ENCODE results near the gene RND3. TPM values are rescaled to one million over a fixed set of nuclear protein-coding genes. Genes with fewer than 3 reads are reported as not detected.

RND3 gene
- total and polyA plus RNA-seq, 7 donors, result 8.8 to 55.3 (median 11.7) TPM

DNA sequence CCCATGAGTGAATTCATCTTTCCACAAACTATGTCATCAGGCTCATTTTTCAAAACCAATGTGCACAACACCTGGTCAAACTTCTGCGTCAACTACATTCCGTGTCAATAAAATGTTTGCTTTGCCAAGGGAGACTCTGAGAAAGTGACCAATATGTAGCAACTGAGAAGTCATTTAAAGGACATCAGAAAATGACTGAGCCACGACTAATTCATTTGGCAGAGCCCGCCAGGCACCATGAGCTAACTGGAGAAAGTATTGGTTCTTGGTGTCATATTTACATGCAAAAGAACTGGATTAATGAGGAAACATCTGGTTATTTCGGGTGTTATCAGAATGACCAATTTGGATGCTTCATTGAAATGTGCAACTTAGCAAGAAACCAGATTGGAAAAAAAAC is 7.2 kb downstream of the RND3 start:
- WGBS, 3 donors, result 33 to 64% (median 43%) methylated on average over 5 of the region's 5 CpGs
- H3K9me3 ChIP-seq, result no peaks in the 10 kb centered on the region
- no peak overlapping the region for H3K4me3 ChIP-seq
- peaks cover 65% of the 10 kb centered on the region for H3K4me1 ChIP-seq
- H3K27me3 ChIP-seq (ENCODE audit: insufficient read depth in 3 of 3, low read length in 2 of 3), result no peaks in the 10 kb centered on the region
- DNase-seq, result no peak
- no peak overlapping the region for H3K27ac ChIP-seq
- intact Hi-C loops (cut with DNase I), result loop anchor here in 1 of 2 donors (10.0 kb wide), 1 partner anchor 195 kb away; no protein-coding TSS in a partner anchor
- TF ChIP-seq, protein P1, sequence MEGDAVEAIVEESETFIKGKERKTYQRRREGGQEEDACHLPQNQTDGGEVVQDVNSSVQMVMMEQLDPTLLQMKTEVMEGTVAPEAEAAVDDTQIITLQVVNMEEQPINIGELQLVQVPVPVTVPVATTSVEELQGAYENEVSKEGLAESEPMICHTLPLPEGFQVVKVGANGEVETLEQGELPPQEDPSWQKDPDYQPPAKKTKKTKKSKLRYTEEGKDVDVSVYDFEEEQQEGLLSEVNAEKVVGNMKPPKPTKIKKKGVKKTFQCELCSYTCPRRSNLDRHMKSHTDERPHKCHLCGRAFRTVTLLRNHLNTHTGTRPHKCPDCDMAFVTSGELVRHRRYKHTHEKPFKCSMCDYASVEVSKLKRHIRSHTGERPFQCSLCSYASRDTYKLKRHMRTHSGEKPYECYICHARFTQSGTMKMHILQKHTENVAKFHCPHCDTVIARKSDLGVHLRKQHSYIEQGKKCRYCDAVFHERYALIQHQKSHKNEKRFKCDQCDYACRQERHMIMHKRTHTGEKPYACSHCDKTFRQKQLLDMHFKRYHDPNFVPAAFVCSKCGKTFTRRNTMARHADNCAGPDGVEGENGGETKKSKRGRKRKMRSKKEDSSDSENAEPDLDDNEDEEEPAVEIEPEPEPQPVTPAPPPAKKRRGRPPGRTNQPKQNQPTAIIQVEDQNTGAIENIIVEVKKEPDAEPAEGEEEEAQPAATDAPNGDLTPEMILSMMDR (IDR thresholded peaks at IDR 0.05), result no peak
- no peaks in the 10 kb centered on the region for H3K36me3 ChIP-seq (ENCODE audit: insufficient read depth in 1 of 2, low read depth in 1 of 2)
- ATAC-seq, result no peak

DNA sequence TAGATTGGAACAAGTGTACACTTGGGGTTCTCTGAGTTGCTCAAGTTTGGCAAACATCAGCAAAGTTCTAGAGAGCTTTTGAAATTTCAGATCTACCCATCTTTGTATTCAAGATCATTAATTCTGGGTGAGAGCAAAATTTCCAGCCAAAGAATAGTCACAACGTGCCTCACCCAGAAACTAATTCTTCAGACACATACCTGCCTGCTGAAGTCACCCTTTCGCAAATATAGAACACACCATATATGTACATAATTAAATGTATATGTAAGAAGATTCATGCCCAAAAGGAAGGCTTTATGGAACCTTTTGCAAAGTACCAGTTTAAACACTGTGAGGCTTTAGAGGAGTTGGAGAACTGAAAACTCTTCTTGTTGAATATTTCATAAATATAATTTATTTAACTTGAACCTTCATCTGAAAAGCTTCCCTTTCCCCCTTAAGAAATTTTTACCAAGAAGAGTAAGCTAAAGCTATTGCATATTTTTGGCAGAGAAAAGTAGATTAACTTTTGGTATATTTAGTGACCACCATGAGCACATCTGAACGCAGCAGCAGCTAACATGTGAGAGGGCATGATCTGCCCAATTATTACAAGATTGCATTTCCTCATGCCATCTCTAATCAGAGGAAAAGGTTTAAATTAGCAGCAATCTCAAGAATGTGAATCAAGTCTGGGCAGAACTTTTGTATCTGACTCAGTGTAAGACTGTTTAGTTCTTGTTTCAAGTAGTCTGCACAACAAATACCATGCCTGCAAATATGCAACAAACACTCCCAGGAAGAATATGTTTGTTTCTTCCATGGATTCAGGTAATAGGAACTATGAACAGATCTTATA is 8.2 kb downstream of the RND3 start:
- intact Hi-C loops (cut with DNase I), result no loop called here
- H3K9me3 ChIP-seq, result no peaks in the 10 kb centered on the region
- peaks cover 58% of the 10 kb centered on the region for H3K4me1 ChIP-seq
- ATAC-seq (no peak), DNase-seq (no peak)
- no peak overlapping the region for H3K27ac ChIP-seq
- TF ChIP-seq, protein P1 (IDR thresholded peaks at IDR 0.05), result no peak
- no peak overlapping the region for H3K4me3 ChIP-seq
- WGBS, 3 donors, result 46 to 55% (median 48%) methylated on average over 3 of the region's 3 CpGs
- H3K27me3 ChIP-seq (ENCODE audit: insufficient read depth in 3 of 3, low read length in 2 of 3), result no peaks in the 10 kb centered on the region
- no peaks in the 10 kb centered on the region for H3K36me3 ChIP-seq (ENCODE audit: insufficient read depth in 1 of 2, low read depth in 1 of 2)

DNA sequence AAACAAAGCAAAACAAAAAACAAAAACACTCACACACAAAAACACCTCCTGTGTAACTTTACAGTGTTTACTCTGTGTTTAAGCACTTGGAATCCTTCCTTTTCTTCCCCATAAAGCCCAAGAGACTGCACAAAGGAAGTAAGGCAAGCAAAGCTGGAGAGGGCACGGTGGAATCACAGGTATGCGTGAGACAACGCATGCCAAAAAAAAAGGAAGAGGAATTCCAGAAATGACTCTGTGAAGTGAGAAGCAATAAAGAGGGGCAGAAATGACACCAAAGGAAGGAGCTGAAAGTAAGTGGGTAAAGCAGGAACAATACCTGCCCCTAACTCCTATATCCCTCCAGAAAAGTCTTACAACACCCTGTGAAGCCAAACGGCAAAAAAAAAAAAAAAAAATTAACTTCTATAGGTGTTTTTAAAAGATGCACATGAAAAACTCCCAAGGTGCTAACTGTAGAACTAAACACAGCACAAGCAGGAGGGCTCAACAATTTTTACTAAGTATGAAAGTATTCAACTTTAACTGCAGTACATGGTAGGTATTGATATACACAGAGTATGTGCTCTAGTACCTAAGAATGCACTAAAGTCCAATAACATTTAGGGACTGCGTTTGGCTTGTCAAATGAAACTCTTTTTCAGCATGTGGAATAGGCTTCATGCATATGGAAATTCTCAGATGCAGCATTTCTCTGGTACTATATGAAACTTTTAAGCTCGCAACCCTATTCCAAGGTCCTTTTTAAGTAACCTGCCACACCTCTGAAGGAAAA is 9.1 kb downstream of the RND3 start:
- no peak overlapping the region for H3K27ac ChIP-seq
- no peaks in the 10 kb centered on the region for H3K27me3 ChIP-seq (ENCODE audit: insufficient read depth in 3 of 3, low read length in 2 of 3)
- no peaks in the 10 kb centered on the region for H3K36me3 ChIP-seq (ENCODE audit: insufficient read depth in 1 of 2, low read depth in 1 of 2)
- H3K4me1 ChIP-seq, result peaks cover 54% of the 10 kb centered on the region
- no peaks in the 10 kb centered on the region for H3K9me3 ChIP-seq
- WGBS, 3 donors, result 29 to 52% (median 32%) methylated on average over 6 of the region's 6 CpGs
- no peak overlapping the region for H3K4me3 ChIP-seq
- TF ChIP-seq, protein P1 (IDR thresholded peaks at IDR 0.05), result no peak
- no peak for DNase-seq
- intact Hi-C loops (cut with DNase I), result no loop called here
- ATAC-seq, result no peak

DNA sequence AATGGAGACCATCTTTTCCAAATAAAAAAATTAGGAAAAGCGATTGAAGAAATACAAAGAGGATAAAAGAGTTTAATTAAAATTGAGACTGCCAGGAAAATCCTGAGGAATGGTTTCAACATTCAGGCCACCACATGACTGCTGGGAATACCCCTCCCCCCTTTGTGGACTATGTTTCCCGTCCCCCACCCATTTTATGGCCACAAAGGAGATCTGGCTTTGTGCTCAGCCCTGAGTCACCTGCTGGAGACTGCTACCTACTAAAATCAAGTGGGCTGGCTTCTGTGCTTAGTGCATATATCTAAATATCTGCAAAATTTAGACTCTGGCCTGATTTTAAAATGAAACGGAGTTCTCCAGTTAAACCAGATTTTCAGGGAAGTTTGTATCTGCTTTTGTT is 10.1 kb downstream of the RND3 start:
- DNase-seq (no peak), ATAC-seq (no peak)
- H3K27ac ChIP-seq, result peak overlapping the region; percentile 55
- no peaks in the 10 kb centered on the region for H3K9me3 ChIP-seq
- WGBS, 3 donors, result 57 to 70% (median 57%) methylated on average over 3 of the region's 3 CpGs
- no peaks in the 10 kb centered on the region for H3K27me3 ChIP-seq (ENCODE audit: insufficient read depth in 3 of 3, low read length in 2 of 3)
- H3K36me3 ChIP-seq (ENCODE audit: insufficient read depth in 1 of 2, low read depth in 1 of 2), result no peaks in the 10 kb centered on the region
- H3K4me1 ChIP-seq, result peaks cover 50% of the 10 kb centered on the region
- peak overlapping the region; percentile 12 for H3K4me3 ChIP-seq
- intact Hi-C loops (cut with DNase I), result no loop called here
- TF ChIP-seq, protein P1 (IDR thresholded peaks at IDR 0.05), result no peak
